ENCODE measurements around the gene PPP1R12C. TPM values are rescaled to one million over a fixed set of nuclear protein-coding genes. Genes with fewer than 3 reads are reported as not detected.

Gene PPP1R12C
- total and polyA plus RNA-seq, 10 of the 15 experiments (the other 5 are each of a cell fraction or from before 2014, with no cell fraction given): 1.4 to 84.7 (median 20.5) TPM

GRCh38 chr19:55161571-55162322 is 44.3 kb upstream of the PPP1R12C start:
- FAIRE-seq: no peak
- Histone ChIP-seq H3K9me3 (replicated peaks; ENCODE audit: control insufficient read depth, insufficient read depth, low read length) (no peaks in the 10 kb centered on the region; the same call in 2 of the 3 replicates), H3K79me2 (ENCODE audit: control insufficient read depth, insufficient read depth, low read length) (no peaks in the 10 kb centered on the region), H3K27me3 (replicated peaks in 1 of 2; ENCODE audit: control insufficient read depth in 2 of 2, insufficient read depth in 2 of 2, low read length in 1 of 2) (peaks cover 0 to 1% of the 10 kb centered on the region in 2 experiments; a peak in 2 of 4 replicates), H3K4me1 (ENCODE audit: control insufficient read depth, insufficient read depth, low read length) (no peaks in the 10 kb centered on the region), H3K4me2 (ENCODE audit: control insufficient read depth, insufficient read depth) (no peak overlapping the region), H3K36me3 (ENCODE audit: control insufficient read depth in 2 of 2, insufficient read depth in 2 of 2, low read length in 1 of 2) (no peaks in the 10 kb centered on the region), H4K20me1 (ENCODE audit: control insufficient read depth, insufficient read depth) (no peaks in the 10 kb centered on the region), H3K4me3 (no peak overlapping the region), H2AFZ (ENCODE audit: control insufficient read depth, low read depth, low read length) (no peak overlapping the region), H3K9ac (ENCODE audit: control insufficient read depth, insufficient read depth, low read length) (no peak overlapping the region), H3K27ac (ENCODE audit: control insufficient read depth, insufficient read depth) (no peak overlapping the region)
- in situ Hi-C loops (cut with MboI): no loop called here
- no peak for TF ChIP-seq POLR2AphosphoS2 (IDR thresholded peaks at IDR 0.05; ENCODE audit: low read depth, low read length)
- no peak for TF ChIP-seq PAX5 (IDR thresholded peaks at IDR 0.05; ENCODE audit: borderline replicate concordance, low read depth, low read length)
- no peak for TF ChIP-seq RAD21 (IDR thresholded peaks at IDR 0.05; ENCODE audit: insufficient read depth, low read depth, low read length)
- no peak for TF ChIP-seq MTA2 (IDR thresholded peaks at IDR 0.05; ENCODE audit: low read depth)
- TF ChIP-seq JUND (IDR thresholded peaks at IDR 0.05; ENCODE audit: low read depth, low read length): no peak
- no peak for TF ChIP-seq ZNF274 (IDR thresholded peaks at IDR 0.05; ENCODE audit: insufficient read depth, insufficient read length)
- TF ChIP-seq TCF12 (IDR thresholded peaks at IDR 0.05; ENCODE audit: low read depth, low read length): no peak
- TF ChIP-seq BRCA1 (IDR thresholded peaks at IDR 0.05; ENCODE audit: low read depth, low read length): no peak
- TF ChIP-seq SP1 (IDR thresholded peaks at IDR 0.05; ENCODE audit: low read depth, low read length): no peak
- no peak for TF ChIP-seq ZNF24 (IDR thresholded peaks at IDR 0.05)
- POLR2A ChIA-PET: no interaction called here
- WGBS (ENCODE audit: insufficient coverage, insufficient replicate concordance, low lambda C conversion rate, missing lambda C conversion rate): 63% methylated on average over 59 of the region's 61 CpGs
- CTCF ChIA-PET: interaction anchor here (1.6 to 2.7 kb wide), 2 partner anchors 18 to 281 kb away, joined by 6 to 12 read pairs; no protein-coding TSS in a partner anchor
- RAD21 ChIA-PET (ENCODE audit: unreplicated experiment): no interaction called here
- BruUV-seq (replicated peaks): no TSS peak
- DNase-seq (ENCODE audit: low read depth, low spot score): no peak
- intact Hi-C loops (cut with micrococcal nuclease; ENCODE audit: unreplicated experiment): loop anchor here (5.0 kb wide), 1 partner anchor 279 kb away; no protein-coding TSS in a partner anchor
- SMC1A ChIA-PET (ENCODE audit: uncharacterized antibody, unreplicated experiment): interaction anchor here (1.0 kb wide), 1 partner anchor 21 kb away, joined by 3 read pairs; no protein-coding TSS in a partner anchor
- ATAC-seq: no peak
